Astrocyte (in vitro differentiated cells and primary cell): ENCODE results near the gene SH3PXD2B. TPM values are rescaled to one million over a fixed set of nuclear protein-coding genes. Genes with fewer than 3 reads are reported as not detected.
A peak's percentile ranks its signal among the peaks of the same experiment; 100 is the strongest.

Experiments used
- DNase-seq: peaks from one replicate; pipeline ENCODE4 v3.0.0-alpha.2; 2010; ENCODE audit warnings: low read depth
- FAIRE-seq: peaks from 2 replicates; lab custom pipeline; 2011; peaks lifted over from hg19 to GRCh38; lab: Jason Lieb, UNC
- H2AFZ ChIP-seq: 2 replicates; pipeline ENCODE4 v1.6.0; 2012; ENCODE audit warnings: low read depth, low read length, inconsistent platforms
- H3K27ac ChIP-seq: 2 replicates; pipeline ENCODE4 v1.5.1; 2011; ENCODE audit warnings: low read depth, low read length, inconsistent platforms
- H3K27me3 ChIP-seq: 2 replicates; pipeline ENCODE4 v1.6.0; 2011; ENCODE audit warnings: low read length, inconsistent platforms; ENCODE audit not compliant: insufficient read depth
- H3K36me3 ChIP-seq: 2 replicates; pipeline ENCODE4 v1.5.1; 2011; ENCODE audit warnings: low read length, inconsistent platforms; ENCODE audit not compliant: insufficient read depth
- H3K4me1 ChIP-seq: 2 replicates; pipeline ENCODE4 v1.5.1; 2011; ENCODE audit warnings: low read length, inconsistent platforms; ENCODE audit not compliant: insufficient read depth
- H3K4me2 ChIP-seq: 2 replicates; pipeline ENCODE4 v1.6.0; 2012; ENCODE audit warnings: low read length, inconsistent platforms
- H3K4me3 ChIP-seq: 2 replicates; pipeline ENCODE4 v1.5.1; 2011; ENCODE audit warnings: low read depth, mild to moderate bottlenecking, low read length, inconsistent platforms; ENCODE audit not compliant: insufficient read depth
- H3K79me2 ChIP-seq: 2 replicates; pipeline ENCODE4 v1.6.0; 2012; ENCODE audit warnings: mild to moderate bottlenecking, low read length, inconsistent platforms; ENCODE audit not compliant: insufficient read depth
- H3K9ac ChIP-seq: 2 replicates; pipeline ENCODE4 v1.6.0; 2012; ENCODE audit warnings: mild to moderate bottlenecking, low read length, inconsistent platforms
- H3K9me3 ChIP-seq: 2 replicates; pipeline ENCODE4 v1.5.1; 2012; ENCODE audit warnings: low read depth, mild to moderate bottlenecking, low read length, inconsistent platforms; ENCODE audit not compliant: insufficient read depth
- H4K20me1 ChIP-seq: 2 replicates; pipeline ENCODE4 v1.6.0; 2012; ENCODE audit warnings: low read length, inconsistent platforms; ENCODE audit not compliant: insufficient read depth
- H3K27ac Mint-ChIP-seq: one replicate; pipeline ENCODE4 v1.8.0; 2021; ENCODE audit warnings: mild to moderate bottlenecking, mixed read lengths; ENCODE audit not compliant: unreplicated experiment
- H3K27me3 Mint-ChIP-seq: one replicate; pipeline ENCODE4 v1.8.0; 2021; ENCODE audit warnings: low read depth, mixed read lengths; ENCODE audit not compliant: unreplicated experiment
- H3K36me3 Mint-ChIP-seq: one replicate; pipeline ENCODE4 v1.8.0; 2021; ENCODE audit warnings: low read depth, mixed read lengths; ENCODE audit not compliant: unreplicated experiment
- H3K4me1 Mint-ChIP-seq: one replicate; pipeline ENCODE4 v1.8.0; 2021; ENCODE audit warnings: low read depth, mixed read lengths; ENCODE audit not compliant: unreplicated experiment
- H3K4me3 Mint-ChIP-seq: one replicate; pipeline ENCODE4 v1.8.0; 2021; ENCODE audit warnings: mild to moderate bottlenecking, moderate library complexity, mixed read lengths; ENCODE audit not compliant: unreplicated experiment
- H3K9me3 Mint-ChIP-seq: one replicate; pipeline ENCODE4 v1.8.0; 2021; ENCODE audit warnings: mild to moderate bottlenecking, mixed read lengths; ENCODE audit not compliant: unreplicated experiment
- CTCF ChIP-seq: IDR thresholded peaks from 2 replicates; pipeline ENCODE4 v1.5.1; 2011; ENCODE audit warnings: low read depth, mild to moderate bottlenecking, inconsistent platforms, low read length, moderate library complexity; ENCODE audit not compliant: insufficient read depth
- EZH2 ChIP-seq: IDR thresholded peaks from 2 replicates; pipeline ENCODE4 v1.6.1; 2012; ENCODE audit warnings: mild to moderate bottlenecking, low read length, inconsistent platforms; ENCODE audit not compliant: insufficient read depth
- total RNA-seq: library from RNA; stranded (reverse); gene quantifications from 2 replicates; pipeline ENCODE4 v1.2.1, GENCODE V29; 2021

SH3PXD2B gene
- total RNA-seq, 1 donor from 2014 or later: 66.0 TPM

- H3K27ac ChIP-seq: peak overlapping the region; percentile 65
- Mint-ChIP-seq H3K9me3 (no peaks in the 10 kb centered on the region), H3K36me3 (peaks cover 24% of the 10 kb centered on the region), H3K4me3 (no peak overlapping the region), H3K4me1 (peaks cover 40% of the 10 kb centered on the region), H3K27me3 (no peaks in the 10 kb centered on the region), H3K27ac (peak overlapping the region; percentile 26)
- H3K4me2 ChIP-seq: peak overlapping the region; percentile 56
- peaks cover 72% of the 10 kb centered on the region for H4K20me1 ChIP-seq
- no peak overlapping the region for H3K4me3 ChIP-seq
- FAIRE-seq (no peak), DNase-seq (peak; percentile 86)
- H3K27me3 ChIP-seq: no peaks in the 10 kb centered on the region
- H3K36me3 ChIP-seq: peaks cover 22% of the 10 kb centered on the region
- peaks cover 1% of the 10 kb centered on the region for H3K79me2 ChIP-seq
- TF ChIP-seq EZH2 (no peak), CTCF (no peak)
- H2AFZ ChIP-seq: no peak overlapping the region
- H3K9me3 ChIP-seq: no peaks in the 10 kb centered on the region
- H3K9ac ChIP-seq: peak overlapping the region; percentile 32
- peaks cover 51% of the 10 kb centered on the region for H3K4me1 ChIP-seq
These were observed 46.5 kb downstream of the SH3PXD2B start for GRCh38 chr5:172407822-172408221.

GRCh38 chr5:172407241-172407691, 47.1 kb downstream of the SH3PXD2B start:
- H3K79me2 ChIP-seq: peaks cover 3% of the 10 kb centered on the region
- H3K27ac ChIP-seq: peak overlapping the region; percentile 65
- no peak overlapping the region for H3K4me3 ChIP-seq
- TF ChIP-seq EZH2 (no peak), CTCF (no peak)
- Mint-ChIP-seq H3K4me3 (no peak overlapping the region), H3K9me3 (no peaks in the 10 kb centered on the region), H3K4me1 (peaks cover 35% of the 10 kb centered on the region), H3K27me3 (no peaks in the 10 kb centered on the region), H3K27ac (no peak overlapping the region), H3K36me3 (peaks cover 26% of the 10 kb centered on the region)
- H3K9me3 ChIP-seq: no peaks in the 10 kb centered on the region
- no peak overlapping the region for H2AFZ ChIP-seq
- peaks cover 72% of the 10 kb centered on the region for H4K20me1 ChIP-seq
- FAIRE-seq (no peak), DNase-seq (peak; percentile 46)
- peak overlapping the region; percentile 32 for H3K9ac ChIP-seq
- H3K4me1 ChIP-seq: peaks cover 48% of the 10 kb centered on the region
- H3K27me3 ChIP-seq: no peaks in the 10 kb centered on the region
- peaks cover 22% of the 10 kb centered on the region for H3K36me3 ChIP-seq
- H3K4me2 ChIP-seq: peak overlapping the region; percentile 56
